ENCODE results near the gene SYP. TPM values are rescaled to one million over a fixed set of nuclear protein-coding genes. Genes with fewer than 3 reads are reported as not detected.
A peak's percentile ranks its signal among the peaks of the same experiment; 100 is the strongest.

Gene SYP
- 0.81 and 1.5 TPM in 2 replicates for total RNA-seq (2013; cell fraction: nucleolus; rRNA removed)
- total RNA-seq (2014; rRNA removed) = 0.68 and 0.76 TPM in 2 replicates
- total RNA-seq (2014; rRNA removed; fragmentation: Illumina TruSeq; extraction: Trizol) = 0.81 and 1.0 TPM in 2 replicates
- 0.48 and 0.49 TPM in 2 replicates for total RNA-seq (2021)
- 0.28 TPM for polyA plus RNA-seq (2011; ENCODE audit: low read depth)
- polyA plus RNA-seq (2011; rRNA removed) = 0.85 and 0.87 TPM in 2 replicates
- 0.58 and 0.99 TPM in 2 replicates for polyA plus RNA-seq (2011; cell fraction: cytosol; rRNA removed)
- 0.84 and 0.88 TPM in 2 replicates for polyA plus RNA-seq (2011; cell fraction: nucleus; rRNA removed)
- polyA plus RNA-seq (2012) = 0.77 and 0.85 TPM in 2 replicates
- 0.68 and 0.86 TPM in 2 replicates for polyA plus RNA-seq (2014; fragmentation: Illumina TruSeq; extraction: Trizol)
- under 1 TPM; 0.34 to 0.47 TPM for polyA plus RNA-seq (2014; fragmentation: Nextera tagmentation; extraction: Ambion mirVana)
- 1.2 and 1.7 TPM in 2 replicates for polyA plus RNA-seq (2014; rRNA removed)
- 1 to 10 TPM; 1.0 to 1.1 TPM for polyA plus RNA-seq (2016; fragmentation: Nextera tagmentation; extraction: Ambion mirVana)
- 0.31 TPM in 1 of 2 replicates, not detected in the other for polyA minus RNA-seq (2011; rRNA and poly(A)+ RNA removed)
- not detected in 2 replicates for polyA minus RNA-seq (2011; cell fraction: cytosol; rRNA and poly(A)+ RNA removed)
- 0.12 and 0.86 TPM in 2 replicates for polyA minus RNA-seq (2011; cell fraction: nucleus; rRNA and poly(A)+ RNA removed)
- Bru-seq, nascent RNA = percentile 41 among the genes with signal in this experiment
- percentile 39 among the genes with signal in this experiment for BruChase-seq, experiment 1, labeled RNA remaining after a 6-hour chase
- percentile 36 among the genes with signal in this experiment for BruChase-seq, experiment 2, labeled RNA remaining after a 2-hour chase
- long read RNA-seq, experiment 1, partial matches to known transcripts = 1 of 1 reads
- long read RNA-seq, experiment 1, other reads (novel, unspliced or antisense) = 0 of 1 reads
- long read RNA-seq, experiment 2 = 0 reads

GRCh38 chrX:49199906-49200771 lies at the start of gene SYP:
Gene SYP, minus strand, starts transcription at chrX:49200193. Its CDS starts 7 bp downstream, at chrX:49200186.
- H3K36me3 ChIP-seq (ENCODE audit: control insufficient read depth in 2 of 2, insufficient read depth in 2 of 2, low read length in 1 of 2) = no peaks in the 10 kb centered on the region
- ChIA-PET POLR2A (interaction anchor here (0.8 to 1.2 kb wide), 2 partner anchors 10 to 69 kb away, joined by 3 to 4 read pairs; no protein-coding TSS in a partner anchor), CTCF (interaction anchor here (0.6 kb wide), 1 partner anchor 37 kb away, joined by 4 read pairs; no protein-coding TSS in a partner anchor), SMC1A (ENCODE audit: uncharacterized antibody, unreplicated experiment) (interaction anchor here (1.6 kb wide), 1 partner anchor 9 kb away, joined by 7 read pairs; no protein-coding TSS in a partner anchor), RAD21 (ENCODE audit: unreplicated experiment) (interaction anchor here (0.8 to 1.2 kb wide), 2 partner anchors 9 to 1367 kb away, joined by 3 read pairs; no protein-coding TSS in a partner anchor)
- intact Hi-C loops (cut with micrococcal nuclease; ENCODE audit: unreplicated experiment) (no loop called here), in situ Hi-C loops (cut with MboI) (no loop called here)
- no peak for FAIRE-seq
- peak within 1 kb of the TSS; percentile 84 for H2AFZ ChIP-seq (ENCODE audit: control insufficient read depth, low read depth, low read length)
- 27% methylated on average over 46 of the region's 61 CpGs for WGBS (ENCODE audit: insufficient coverage, insufficient replicate concordance, low lambda C conversion rate, missing lambda C conversion rate)
- H3K27me3 ChIP-seq (replicated peaks in 1 of 2; ENCODE audit: control insufficient read depth in 2 of 2, insufficient read depth in 2 of 2, low read length in 1 of 2) = no peaks in the 10 kb centered on the region
- H4K20me1 ChIP-seq (ENCODE audit: control insufficient read depth, insufficient read depth) = no peaks in the 10 kb centered on the region
- H3K79me2 ChIP-seq (ENCODE audit: control insufficient read depth, insufficient read depth, low read length) = no peaks in the 10 kb centered on the region
- TSS peak; percentile 71 for BruUV-seq (replicated peaks)
- H3K27ac ChIP-seq (ENCODE audit: control insufficient read depth, insufficient read depth) = peak within 1 kb of the TSS; percentile 24; the same call in 1 of the 2 replicates
- ATAC-seq = peak; percentile 99
- H3K4me1 ChIP-seq (ENCODE audit: control insufficient read depth, insufficient read depth, low read length) = no peaks in the 10 kb centered on the region
- peak within 1 kb of the TSS; percentile 38; the same call in 1 of the 2 replicates for H3K9ac ChIP-seq (ENCODE audit: control insufficient read depth, insufficient read depth, low read length)
- H3K4me2 ChIP-seq (ENCODE audit: control insufficient read depth, insufficient read depth) = peak within 1 kb of the TSS; percentile 81
- no peak within 1 kb of the TSS for H3K4me3 ChIP-seq
- no peaks in the 10 kb centered on the region for H3K9me3 ChIP-seq (replicated peaks; ENCODE audit: control insufficient read depth, insufficient read depth, low read length)
- DNase-seq (ENCODE audit: low read depth, low spot score) = no peak
- TF ChIP-seq RCOR1 (conservative IDR thresholded peaks at IDR 0.05; ENCODE audit: low read depth, low read length) (0 out of 2 replicates have a peak, but pooled peaks have one; percentile 79), STAT1 (conservative IDR thresholded peaks at IDR 0.05) (no peak), POU2F2 (IDR thresholded peaks at IDR 0.05; ENCODE audit: borderline replicate concordance, low read depth, low read length) (no peak), FOS (IDR thresholded peaks at IDR 0.05; ENCODE audit: borderline replicate concordance, extremely low read depth, insufficient read length) (no peak), YY1 (IDR thresholded peaks at IDR 0.05; ENCODE audit: low read depth, low read length) (peak; percentile 90), IRF4 (IDR thresholded peaks at IDR 0.05; ENCODE audit: low read depth, low read length) (no peak), RELA (IDR thresholded peaks at IDR 0.05; ENCODE audit: borderline replicate concordance, partially characterized antibody) (no peak), BHLHE40 (IDR thresholded peaks at IDR 0.05; ENCODE audit: borderline replicate concordance in 1 of 2, low read depth in 2 of 2, low read length in 1 of 2) (peak in 1 of 2 experiments; percentile 54; a peak in 1 of 4 replicates), ZNF384 (IDR thresholded peaks at IDR 0.05; ENCODE audit: borderline replicate concordance, low read depth, low read length) (no peak), SREBF2 (IDR thresholded peaks at IDR 0.05; ENCODE audit: low read length) (no peak), PBX3 (IDR thresholded peaks at IDR 0.05; ENCODE audit: insufficient replicate concordance, low read depth, low read length) (no peak), NRF1 (conservative IDR thresholded peaks at IDR 0.05; ENCODE audit: low read depth, low read length) (peak; percentile 61), EED (IDR thresholded peaks at IDR 0.05; ENCODE audit: low read depth) (no peak), SUPT20H (IDR thresholded peaks at IDR 0.05; ENCODE audit: borderline replicate concordance, control insufficient read depth, low read depth, low read length) (no peak), BCLAF1 (IDR thresholded peaks at IDR 0.05) (no peak)

Measured in GM12878 (cell line).